IMR-90 (cell line): ENCODE data around the gene CMSS1.

Experiments used
- BHLHE40 ChIP-seq: fragments of 150-350 bp; IDR thresholded peaks from 2 replicates; pipeline ENCODE4 v1.6.1; 2016; ENCODE audit warnings: mild to moderate bottlenecking, low read depth, low read length
- CEBPB ChIP-seq: IDR thresholded peaks from 2 replicates; pipeline ENCODE4 v1.6.1; 2012; ENCODE audit warnings: low read depth, low read length, improper control_type of control experiment
- CHD1 ChIP-seq: IDR thresholded peaks from 2 replicates; pipeline ENCODE4 v1.6.1; 2012; ENCODE audit warnings: low read depth, low read length, improper control_type of control experiment
- ELK1 ChIP-seq: fragments of 150-350 bp; IDR thresholded peaks from 2 replicates; pipeline ENCODE4 v1.6.1; 2016; ENCODE audit warnings: low read depth, mild to moderate bottlenecking, low read length, moderate library complexity, borderline replicate concordance
- FOS ChIP-seq: fragments of 150-350 bp; IDR thresholded peaks from 2 replicates; pipeline ENCODE4 v1.6.1; 2016; ENCODE audit warnings: low read depth, low read length
- MAFK ChIP-seq: IDR thresholded peaks from 2 replicates; pipeline ENCODE4 v1.6.1; 2012; ENCODE audit warnings: low read depth, low read length, improper control_type of control experiment
- MAZ ChIP-seq: IDR thresholded peaks from 2 replicates; pipeline ENCODE4 v1.6.1; 2012; ENCODE audit warnings: low read depth, mild to moderate bottlenecking, low read length, improper control_type of control experiment, moderate library complexity, borderline replicate concordance
- MXI1 ChIP-seq: IDR thresholded peaks from 2 replicates; pipeline ENCODE4 v1.6.1; 2012; ENCODE audit warnings: low read depth, mild to moderate bottlenecking, low read length, moderate library complexity, borderline replicate concordance
- POLR2A ChIP-seq: IDR thresholded peaks from 2 replicates; pipeline ENCODE4 v1.6.1; 2012; ENCODE audit warnings: mild to moderate bottlenecking, low read depth, low read length
- RAD21 ChIP-seq: IDR thresholded peaks from 2 replicates; pipeline ENCODE4 v1.6.1; 2012; ENCODE audit warnings: low read length, improper control_type of control experiment
- RCOR1 ChIP-seq: IDR thresholded peaks from 2 replicates; pipeline ENCODE4 v1.6.1; 2012; ENCODE audit warnings: mild to moderate bottlenecking, low read length, improper control_type of control experiment; ENCODE audit not compliant: insufficient replicate concordance
- RFX5 ChIP-seq: IDR thresholded peaks from 2 replicates; pipeline ENCODE4 v1.8.0; 2012; ENCODE audit warnings: low read depth, mild to moderate bottlenecking, low read length, moderate library complexity
- SMC3 ChIP-seq: fragments of 150-350 bp; IDR thresholded peaks from 2 replicates; pipeline ENCODE4 v1.6.1; 2016; ENCODE audit warnings: low read depth, mild to moderate bottlenecking, antibody characterized with exemption, low read length, moderate library complexity
- TF ChIP-seq, protein P1 (sequence below): conservative IDR thresholded peaks from 2 replicates; pipeline ENCODE4 v1.5.1; 2012; ENCODE audit warnings: mild to moderate bottlenecking, low read depth, low read length, improper control_type of control experiment

DNA sequence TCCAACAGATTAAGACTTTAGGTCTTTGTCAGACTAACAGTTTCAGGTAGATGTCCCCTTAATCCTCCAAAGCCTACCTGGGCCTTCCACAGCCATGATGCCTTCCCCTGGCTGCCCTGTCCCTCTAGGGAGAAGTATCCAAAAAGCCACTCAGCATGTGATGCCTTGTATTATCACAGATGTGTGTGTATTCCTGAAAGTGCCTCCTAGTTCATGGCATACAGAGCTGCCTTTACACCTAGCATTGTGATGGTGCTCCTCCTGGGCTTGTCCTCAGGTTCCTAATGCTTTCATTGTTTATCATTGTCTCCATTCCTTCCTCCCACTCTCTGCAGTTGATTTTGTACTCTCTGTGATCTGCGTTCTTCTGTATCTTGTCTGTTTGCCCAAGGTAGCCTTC lies 43.6 kb downstream of the CMSS1 start:
- TF ChIP-seq POLR2A: no peak
- no peak for TF ChIP-seq BHLHE40
- no peak for TF ChIP-seq RAD21
- TF ChIP-seq, protein P1, sequence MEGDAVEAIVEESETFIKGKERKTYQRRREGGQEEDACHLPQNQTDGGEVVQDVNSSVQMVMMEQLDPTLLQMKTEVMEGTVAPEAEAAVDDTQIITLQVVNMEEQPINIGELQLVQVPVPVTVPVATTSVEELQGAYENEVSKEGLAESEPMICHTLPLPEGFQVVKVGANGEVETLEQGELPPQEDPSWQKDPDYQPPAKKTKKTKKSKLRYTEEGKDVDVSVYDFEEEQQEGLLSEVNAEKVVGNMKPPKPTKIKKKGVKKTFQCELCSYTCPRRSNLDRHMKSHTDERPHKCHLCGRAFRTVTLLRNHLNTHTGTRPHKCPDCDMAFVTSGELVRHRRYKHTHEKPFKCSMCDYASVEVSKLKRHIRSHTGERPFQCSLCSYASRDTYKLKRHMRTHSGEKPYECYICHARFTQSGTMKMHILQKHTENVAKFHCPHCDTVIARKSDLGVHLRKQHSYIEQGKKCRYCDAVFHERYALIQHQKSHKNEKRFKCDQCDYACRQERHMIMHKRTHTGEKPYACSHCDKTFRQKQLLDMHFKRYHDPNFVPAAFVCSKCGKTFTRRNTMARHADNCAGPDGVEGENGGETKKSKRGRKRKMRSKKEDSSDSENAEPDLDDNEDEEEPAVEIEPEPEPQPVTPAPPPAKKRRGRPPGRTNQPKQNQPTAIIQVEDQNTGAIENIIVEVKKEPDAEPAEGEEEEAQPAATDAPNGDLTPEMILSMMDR: no peak
- no peak for TF ChIP-seq CHD1
- no peak for TF ChIP-seq MAZ
- no peak for TF ChIP-seq RCOR1
- no peak for TF ChIP-seq MAFK
- TF ChIP-seq SMC3: no peak
- no peak for TF ChIP-seq FOS
- TF ChIP-seq MXI1: no peak
- TF ChIP-seq RFX5: no peak
- TF ChIP-seq CEBPB: no peak
- TF ChIP-seq ELK1: no peak
